ENCODE data around the gene KLC1.
A peak's percentile ranks its signal among the peaks of the same experiment; 100 is the strongest.

The KLC1 gene

DNA sequence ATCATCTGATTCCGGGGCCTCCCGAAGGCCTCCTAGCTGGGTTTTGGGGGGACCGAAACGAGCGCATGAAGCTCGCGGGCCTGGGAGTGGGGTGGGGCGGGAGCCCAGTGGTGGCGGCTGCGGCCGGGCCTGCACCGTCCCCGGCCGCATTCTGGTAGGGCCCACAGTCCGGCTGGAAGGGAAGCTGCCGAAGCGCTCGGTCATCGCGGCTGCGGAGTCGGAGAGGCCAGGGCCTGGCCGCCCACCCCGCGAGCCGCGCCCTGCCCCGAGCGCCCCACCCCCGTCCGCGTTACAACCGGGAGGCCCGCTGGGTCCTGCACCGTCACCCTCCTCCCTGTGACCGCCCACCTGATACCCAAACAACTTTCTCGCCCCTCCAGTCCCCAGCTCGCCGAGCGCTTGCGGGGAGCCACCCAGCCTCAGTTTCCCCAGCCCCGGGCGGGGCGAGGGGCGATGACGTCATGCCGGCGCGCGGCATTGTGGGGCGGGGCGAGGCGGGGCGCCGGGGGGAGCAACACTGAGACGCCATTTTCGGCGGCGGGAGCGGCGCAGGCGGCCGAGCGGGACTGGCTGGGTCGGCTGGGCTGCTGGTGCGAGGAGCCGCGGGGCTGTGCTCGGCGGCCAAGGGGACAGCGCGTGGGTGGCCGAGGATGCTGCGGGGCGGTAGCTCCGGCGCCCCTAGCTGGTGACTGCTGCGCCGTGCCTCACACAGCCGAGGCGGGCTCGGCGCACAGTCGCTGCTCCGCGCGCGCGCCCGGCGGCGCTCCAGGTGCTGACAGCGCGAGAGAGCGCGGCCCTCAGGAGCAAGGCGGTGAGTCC lies at the start of gene KLC1:
TSS of gene KLC1 (plus strand) at position 528 of the 819 bp plus-strand sequence. CDS start 25,354 bp downstream, outside the sequence.
- peak; percentile 91 for DNase-seq (ENCODE audit: low read depth)
- H3K4me3 ChIP-seq (ENCODE audit: low read length) = peak within 1 kb of the TSS; percentile 86
- H3K36me3 ChIP-seq (ENCODE audit: control insufficient read depth, insufficient read depth, low read length, severe bottlenecking) = peaks cover 13% of the 10 kb centered on the region
- H3K9ac ChIP-seq (ENCODE audit: low read length) = peak within 1 kb of the TSS; percentile 93
- H3K4me1 ChIP-seq (ENCODE audit: control insufficient read depth, insufficient read depth, low read length) = peaks cover 32% of the 10 kb centered on the region
- H3K9me3 ChIP-seq (ENCODE audit: control insufficient read depth, low read length) = no peaks in the 10 kb centered on the region
- H3K27me3 ChIP-seq (replicated peaks; ENCODE audit: control insufficient read depth, insufficient read depth, low read length) = no peaks in the 10 kb centered on the region

DNA sequence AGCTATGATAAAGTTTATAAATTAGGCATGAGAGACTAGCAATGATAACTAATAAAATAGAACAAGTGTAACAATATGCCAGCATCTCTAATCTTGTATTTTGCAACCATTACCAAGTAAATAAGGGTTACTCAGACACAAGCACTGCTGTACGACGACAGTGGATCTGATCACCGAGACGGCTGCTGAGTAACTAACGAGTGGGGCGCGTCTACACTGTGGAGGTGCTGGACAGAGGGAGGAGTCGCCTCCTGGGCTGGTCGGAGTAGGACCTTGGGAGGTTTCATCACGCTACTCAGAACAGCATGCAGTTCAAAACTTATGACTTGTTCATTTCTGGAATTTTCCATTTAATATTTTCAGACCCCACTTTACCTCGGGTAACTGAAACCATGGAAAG lies 47.8 kb upstream of the KLC1 start:
- no peak overlapping the region for H3K9ac ChIP-seq (ENCODE audit: low read length)
- no peak overlapping the region for H3K4me3 ChIP-seq (ENCODE audit: low read length)
- H3K9me3 ChIP-seq (ENCODE audit: control insufficient read depth, low read length) = no peaks in the 10 kb centered on the region
- no peak for DNase-seq (ENCODE audit: low read depth)
- peaks cover 40% of the 10 kb centered on the region for H3K36me3 ChIP-seq (ENCODE audit: control insufficient read depth, insufficient read depth, low read length, severe bottlenecking)
- H3K4me1 ChIP-seq (ENCODE audit: control insufficient read depth, insufficient read depth, low read length) = peaks cover 13% of the 10 kb centered on the region
- no peaks in the 10 kb centered on the region for H3K27me3 ChIP-seq (replicated peaks; ENCODE audit: control insufficient read depth, insufficient read depth, low read length)

DNA sequence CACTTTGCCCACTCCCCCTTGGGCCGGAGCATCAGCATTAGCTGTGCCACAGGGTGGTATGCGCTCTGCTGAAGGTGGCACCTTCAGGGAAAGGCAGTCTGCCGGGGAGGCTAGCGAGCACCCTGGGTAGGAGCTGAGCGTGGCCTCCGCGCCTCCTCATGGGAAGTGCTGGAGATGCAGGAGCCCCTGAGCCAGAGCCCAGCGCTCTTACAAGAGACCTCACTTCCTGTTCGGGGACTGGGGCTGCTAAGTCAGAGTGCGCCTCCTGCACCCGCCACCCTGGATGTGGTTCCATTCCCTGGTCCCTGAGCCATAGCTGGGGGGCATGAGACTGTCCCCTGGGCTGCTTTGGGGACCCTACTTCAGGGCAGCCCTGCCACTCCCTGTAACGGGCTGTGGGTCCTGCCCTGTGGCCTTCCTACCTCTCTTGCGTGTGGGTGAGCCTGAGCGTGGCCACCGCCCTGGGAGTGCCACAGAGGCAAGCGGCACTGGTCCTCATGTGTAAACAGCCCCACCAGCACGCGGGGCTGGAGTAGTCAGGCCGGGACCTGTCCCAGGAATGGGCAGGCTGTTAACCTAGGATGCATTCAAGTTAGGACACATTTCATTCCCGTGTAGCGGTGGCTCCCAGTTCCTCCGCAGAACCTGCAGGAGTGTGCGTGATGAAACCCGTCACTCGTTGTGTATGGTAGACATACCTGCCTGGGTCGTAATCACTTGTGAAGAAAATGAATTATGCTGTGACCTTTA lies 46.9 kb upstream of the KLC1 start:
- H3K36me3 ChIP-seq (ENCODE audit: control insufficient read depth, insufficient read depth, low read length, severe bottlenecking) = peaks cover 39% of the 10 kb centered on the region
- H3K4me1 ChIP-seq (ENCODE audit: control insufficient read depth, insufficient read depth, low read length) = peaks cover 3% of the 10 kb centered on the region
- H3K9ac ChIP-seq (ENCODE audit: low read length) = no peak overlapping the region
- H3K9me3 ChIP-seq (ENCODE audit: control insufficient read depth, low read length) = no peaks in the 10 kb centered on the region
- DNase-seq (ENCODE audit: low read depth) = no peak
- H3K27me3 ChIP-seq (replicated peaks; ENCODE audit: control insufficient read depth, insufficient read depth, low read length) = no peaks in the 10 kb centered on the region
- no peak overlapping the region for H3K4me3 ChIP-seq (ENCODE audit: low read length)

DNA sequence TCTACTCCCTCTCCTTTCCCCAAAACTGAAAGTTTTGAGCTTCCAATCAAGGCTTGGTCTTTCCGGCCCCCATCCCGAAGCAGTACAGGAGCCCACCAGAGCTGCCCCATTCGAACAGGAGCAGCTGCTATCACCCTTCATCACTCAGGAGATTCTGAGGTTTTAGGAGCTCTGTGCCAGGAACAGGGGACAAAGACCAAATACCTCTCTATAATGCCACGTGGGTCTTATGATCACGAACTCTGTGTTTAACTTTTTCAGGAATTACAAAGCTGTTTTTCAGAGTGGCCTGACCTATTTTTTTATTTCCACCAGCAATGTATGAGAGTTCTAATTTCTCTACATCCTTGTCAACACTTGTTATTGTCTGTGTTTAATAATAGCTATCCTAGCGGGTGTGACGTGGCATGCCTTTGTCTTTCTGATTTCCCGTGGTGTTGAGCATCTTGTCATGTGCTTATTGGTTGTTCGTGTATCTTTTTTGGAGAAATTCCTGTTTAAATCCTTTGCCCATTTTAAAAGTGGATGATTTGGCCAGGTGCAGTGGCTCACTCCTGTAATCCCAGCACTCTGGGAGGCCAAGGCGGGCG lies 44.6 kb upstream of the KLC1 start:
- Histone ChIP-seq H3K27me3 (replicated peaks; ENCODE audit: control insufficient read depth, insufficient read depth, low read length) (no peaks in the 10 kb centered on the region), H3K4me1 (ENCODE audit: control insufficient read depth, insufficient read depth, low read length) (no peaks in the 10 kb centered on the region), H3K9ac (ENCODE audit: low read length) (no peak overlapping the region), H3K9me3 (ENCODE audit: control insufficient read depth, low read length) (no peaks in the 10 kb centered on the region), H3K4me3 (ENCODE audit: low read length) (no peak overlapping the region), H3K36me3 (ENCODE audit: control insufficient read depth, insufficient read depth, low read length, severe bottlenecking) (peaks cover 33% of the 10 kb centered on the region)
- DNase-seq (ENCODE audit: low read depth) = no peak

DNA sequence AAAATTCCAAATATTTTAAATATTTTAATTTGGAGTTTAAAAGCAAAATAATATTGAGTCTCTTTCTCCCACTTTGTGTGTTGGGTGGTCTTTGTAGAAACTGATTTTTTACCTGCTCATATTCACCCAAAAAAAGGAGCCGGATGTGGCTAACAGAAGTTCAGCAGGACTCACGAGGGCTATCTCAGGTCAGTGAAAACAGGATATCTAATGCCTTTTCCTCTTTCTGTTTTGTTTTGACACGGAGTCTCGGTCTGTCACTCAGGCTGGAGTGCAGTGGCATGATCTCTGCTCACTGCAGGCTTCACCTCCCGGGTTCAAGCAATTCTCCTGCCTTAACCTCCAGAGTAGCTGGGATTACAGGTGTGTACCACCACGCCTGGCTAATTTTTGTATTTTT lies 35.4 kb upstream of the KLC1 start:
- no peaks in the 10 kb centered on the region for H3K9me3 ChIP-seq (ENCODE audit: control insufficient read depth, low read length)
- H3K4me3 ChIP-seq (ENCODE audit: low read length) = no peak overlapping the region
- DNase-seq (ENCODE audit: low read depth) = no peak
- no peaks in the 10 kb centered on the region for H3K27me3 ChIP-seq (replicated peaks; ENCODE audit: control insufficient read depth, insufficient read depth, low read length)
- H3K4me1 ChIP-seq (ENCODE audit: control insufficient read depth, insufficient read depth, low read length) = peaks cover 9% of the 10 kb centered on the region
- H3K36me3 ChIP-seq (ENCODE audit: control insufficient read depth, insufficient read depth, low read length, severe bottlenecking) = peaks cover 21% of the 10 kb centered on the region
- H3K9ac ChIP-seq (ENCODE audit: low read length) = no peak overlapping the region

DNA sequence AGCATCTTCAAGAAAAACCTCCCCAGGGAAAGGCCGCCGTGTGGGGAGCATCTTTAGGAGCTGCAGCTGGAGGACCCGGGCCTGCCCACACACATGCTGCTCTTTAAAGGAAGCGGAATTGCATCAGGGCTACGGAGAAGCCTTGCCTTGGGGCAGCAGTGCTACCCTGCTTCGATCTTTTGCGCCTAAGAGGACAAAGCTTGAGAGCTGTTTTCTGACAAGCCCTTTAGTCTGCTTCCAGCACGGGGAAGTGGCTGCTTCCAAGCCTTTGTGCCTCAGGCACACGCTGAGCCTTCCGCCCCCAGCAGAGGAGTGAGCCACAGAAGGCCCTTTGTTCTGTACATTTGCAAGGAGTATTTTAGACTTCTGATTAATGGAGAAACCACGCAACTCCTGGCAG lies 34.7 kb upstream of the KLC1 start:
- peaks cover 14% of the 10 kb centered on the region for H3K36me3 ChIP-seq (ENCODE audit: control insufficient read depth, insufficient read depth, low read length, severe bottlenecking)
- peak; percentile 67 for DNase-seq (ENCODE audit: low read depth)
- H3K9ac ChIP-seq (ENCODE audit: low read length) = no peak overlapping the region
- H3K4me1 ChIP-seq (ENCODE audit: control insufficient read depth, insufficient read depth, low read length) = peaks cover 9% of the 10 kb centered on the region
- H3K9me3 ChIP-seq (ENCODE audit: control insufficient read depth, low read length) = no peaks in the 10 kb centered on the region
- no peak overlapping the region for H3K4me3 ChIP-seq (ENCODE audit: low read length)
- no peaks in the 10 kb centered on the region for H3K27me3 ChIP-seq (replicated peaks; ENCODE audit: control insufficient read depth, insufficient read depth, low read length)

DNA sequence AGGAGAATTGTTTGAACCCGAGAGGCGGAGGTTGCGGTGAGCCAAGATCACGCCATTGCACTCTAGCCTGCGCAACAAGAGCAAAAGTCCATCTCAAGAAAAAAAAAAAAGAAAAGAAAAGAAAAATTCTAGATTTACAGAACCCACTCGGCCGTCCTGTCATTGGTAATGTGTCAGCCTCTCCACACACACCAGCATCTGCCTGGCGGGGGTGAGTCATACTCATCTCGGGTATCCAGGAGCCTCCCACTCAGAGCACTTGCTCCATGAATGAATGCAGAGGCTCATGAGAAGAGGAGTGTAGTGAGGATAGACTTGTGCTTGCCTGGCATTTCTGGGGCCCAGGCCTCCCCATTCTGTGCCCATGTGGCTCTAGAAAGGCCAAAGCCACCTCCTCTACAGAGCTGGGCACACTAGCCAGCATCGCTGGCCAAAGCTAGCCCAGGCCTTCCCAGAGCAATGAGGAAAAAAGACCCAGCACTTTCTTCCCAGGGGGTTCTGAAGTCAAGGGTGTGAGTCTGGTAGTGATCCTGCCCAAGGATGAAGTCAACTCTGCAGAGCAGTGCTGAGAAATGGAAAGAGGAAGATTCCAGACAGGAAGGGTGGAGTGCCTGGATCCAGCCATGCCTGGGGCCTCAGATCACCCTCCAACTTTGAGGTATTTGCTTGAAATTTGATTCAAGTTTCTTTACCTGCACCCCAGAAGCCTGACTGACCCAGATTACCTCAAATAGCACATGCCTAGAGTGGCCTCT lies 31.2 kb upstream of the KLC1 start:
- Histone ChIP-seq H3K4me1 (ENCODE audit: control insufficient read depth, insufficient read depth, low read length) (peaks cover 9% of the 10 kb centered on the region), H3K9ac (ENCODE audit: low read length) (no peak overlapping the region), H3K36me3 (ENCODE audit: control insufficient read depth, insufficient read depth, low read length, severe bottlenecking) (no peaks in the 10 kb centered on the region), H3K9me3 (ENCODE audit: control insufficient read depth, low read length) (no peaks in the 10 kb centered on the region), H3K27me3 (replicated peaks; ENCODE audit: control insufficient read depth, insufficient read depth, low read length) (no peaks in the 10 kb centered on the region), H3K4me3 (ENCODE audit: low read length) (no peak overlapping the region)
- DNase-seq (ENCODE audit: low read depth) = peak; percentile 91

DNA sequence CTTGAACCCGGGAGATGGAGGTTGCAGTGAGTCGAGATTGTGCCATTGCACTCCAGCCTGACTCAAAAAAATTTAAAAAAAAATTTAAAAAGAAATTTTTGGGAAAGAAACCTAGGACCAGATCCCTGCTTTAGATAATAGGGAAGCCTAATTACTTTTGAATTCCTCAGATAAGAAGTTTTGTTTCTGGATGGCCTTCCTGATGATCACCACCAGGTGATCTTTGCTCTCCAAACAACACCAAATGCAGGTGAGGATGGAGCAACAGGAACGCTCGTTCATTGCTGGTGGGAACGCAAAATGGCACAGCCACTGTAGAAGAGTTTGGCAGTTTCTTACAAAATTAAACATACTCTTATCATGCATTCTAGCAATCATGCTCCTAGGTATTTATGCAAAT lies 28.5 kb upstream of the KLC1 start:
- Histone ChIP-seq H3K36me3 (ENCODE audit: control insufficient read depth, insufficient read depth, low read length, severe bottlenecking) (no peaks in the 10 kb centered on the region), H3K9me3 (ENCODE audit: control insufficient read depth, low read length) (no peaks in the 10 kb centered on the region), H3K4me3 (ENCODE audit: low read length) (no peak overlapping the region), H3K4me1 (ENCODE audit: control insufficient read depth, insufficient read depth, low read length) (peaks cover 9% of the 10 kb centered on the region), H3K27me3 (replicated peaks; ENCODE audit: control insufficient read depth, insufficient read depth, low read length) (no peaks in the 10 kb centered on the region), H3K9ac (ENCODE audit: low read length) (no peak overlapping the region)
- no peak for DNase-seq (ENCODE audit: low read depth)

DNA sequence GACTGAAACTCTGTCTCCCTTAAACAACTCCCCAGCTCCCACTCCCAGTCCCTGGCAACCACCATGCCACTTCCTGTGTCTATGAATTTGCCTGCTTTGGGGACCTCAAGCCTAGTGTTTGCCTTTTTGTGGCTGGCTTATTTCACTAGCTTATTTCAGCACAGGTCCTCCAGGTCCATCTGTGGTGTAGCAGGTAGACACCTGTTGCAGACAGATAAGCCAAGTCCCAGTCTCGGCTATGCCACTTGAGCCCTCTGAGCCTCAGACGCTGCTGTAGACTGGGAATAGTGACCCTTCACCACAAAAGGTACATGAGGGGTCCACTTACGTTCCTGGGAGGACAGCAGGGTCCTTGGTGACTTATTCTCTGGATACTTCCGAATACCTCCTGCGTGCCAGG lies 24.4 kb upstream of the KLC1 start:
- Histone ChIP-seq H3K4me1 (ENCODE audit: control insufficient read depth, insufficient read depth, low read length) (peaks cover 12% of the 10 kb centered on the region), H3K9me3 (ENCODE audit: control insufficient read depth, low read length) (no peaks in the 10 kb centered on the region), H3K36me3 (ENCODE audit: control insufficient read depth, insufficient read depth, low read length, severe bottlenecking) (no peaks in the 10 kb centered on the region), H3K4me3 (ENCODE audit: low read length) (no peak overlapping the region), H3K9ac (ENCODE audit: low read length) (no peak overlapping the region), H3K27me3 (replicated peaks; ENCODE audit: control insufficient read depth, insufficient read depth, low read length) (no peaks in the 10 kb centered on the region)
- no peak for DNase-seq (ENCODE audit: low read depth)

DNA sequence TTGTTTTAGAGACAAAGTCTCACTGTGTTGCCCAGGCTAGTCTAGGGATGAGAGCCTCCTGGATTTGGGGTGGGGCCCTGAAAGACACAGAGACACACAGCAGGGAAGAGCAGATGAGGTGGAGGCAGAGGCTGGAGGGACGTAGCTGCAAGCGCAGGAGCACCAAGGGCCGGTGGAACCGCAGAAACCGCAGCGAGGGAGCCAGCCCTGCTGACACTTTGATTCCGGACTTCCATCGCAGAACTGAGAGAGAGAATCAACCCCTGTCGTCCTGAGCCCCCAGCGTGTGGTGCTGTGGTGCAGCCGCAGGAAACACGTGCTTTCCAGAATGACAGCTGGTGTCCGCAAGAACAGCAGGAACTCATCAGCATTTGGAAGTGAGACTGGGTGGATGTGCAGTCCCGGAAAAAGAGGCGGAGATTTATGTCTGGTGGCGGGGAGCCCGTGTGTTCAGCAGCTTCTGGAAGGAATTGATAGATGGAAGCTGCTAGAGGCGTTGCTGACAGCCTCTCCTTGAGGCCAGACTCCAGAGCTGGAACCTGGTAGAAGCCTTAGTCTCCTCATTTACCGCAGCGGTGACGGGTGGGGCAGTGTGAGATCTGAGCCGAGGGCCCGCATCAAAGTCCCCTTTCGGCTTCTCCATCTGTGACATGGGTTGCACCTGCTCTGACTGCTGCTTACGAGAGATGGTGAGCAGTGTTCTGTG lies 21.9 kb upstream of the KLC1 start:
- Histone ChIP-seq H3K27me3 (replicated peaks; ENCODE audit: control insufficient read depth, insufficient read depth, low read length) (no peaks in the 10 kb centered on the region), H3K4me3 (ENCODE audit: low read length) (peak overlapping the region; percentile 49), H3K4me1 (ENCODE audit: control insufficient read depth, insufficient read depth, low read length) (peaks cover 12% of the 10 kb centered on the region), H3K9me3 (ENCODE audit: control insufficient read depth, low read length) (peaks cover 10% of the 10 kb centered on the region), H3K9ac (ENCODE audit: low read length) (no peak overlapping the region), H3K36me3 (ENCODE audit: control insufficient read depth, insufficient read depth, low read length, severe bottlenecking) (no peaks in the 10 kb centered on the region)
- peak; percentile 80 for DNase-seq (ENCODE audit: low read depth)

Data from adipocyte (in vitro differentiated cells).